Epidermal melanocyte (primary cell): ENCODE measurements around the gene TRIM59.

Source experiments
- DNase-seq: peaks from one replicate; pipeline ENCODE4 v3.0.0; 2011; ENCODE audit warnings: low spot score; ENCODE audit not compliant: insufficient read length

The TRIM59 gene

GRCh38 chr3:160449636-160450598 is at the start of gene TRIM59:
Gene TRIM59, minus strand, starts transcription at chr3:160449786. Its CDS starts 10,603 bp downstream, at chr3:160439183.
- DNase-seq: peak; percentile 91

DNA sequence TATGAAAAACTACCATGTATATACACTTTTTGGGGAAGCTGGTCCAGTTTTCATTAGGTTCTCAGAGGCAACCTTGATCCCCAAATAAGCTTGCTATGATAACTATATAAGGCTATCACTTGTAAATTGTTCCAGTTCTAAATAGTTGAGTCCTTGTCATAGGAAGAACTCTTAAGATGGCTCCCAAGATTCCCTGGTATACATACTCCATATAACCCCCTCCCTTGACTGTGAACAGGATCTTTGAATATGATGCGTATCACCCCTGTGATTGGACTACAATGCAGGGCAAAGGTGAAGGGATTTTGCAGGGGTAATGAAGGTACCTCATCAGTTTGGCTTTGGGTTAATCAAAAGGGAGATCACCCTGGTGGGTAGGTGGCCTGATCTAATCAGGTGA is 48.6 kb upstream of the TRIM59 start:
- DNase-seq: no peak

- no peak for DNase-seq
These were observed 40.6 kb upstream of the TRIM59 start for GRCh38 chr3:160490166-160490565.

- DNase-seq: no peak
These were observed 36.9 kb upstream of the TRIM59 start for GRCh38 chr3:160486459-160486869.

DNA sequence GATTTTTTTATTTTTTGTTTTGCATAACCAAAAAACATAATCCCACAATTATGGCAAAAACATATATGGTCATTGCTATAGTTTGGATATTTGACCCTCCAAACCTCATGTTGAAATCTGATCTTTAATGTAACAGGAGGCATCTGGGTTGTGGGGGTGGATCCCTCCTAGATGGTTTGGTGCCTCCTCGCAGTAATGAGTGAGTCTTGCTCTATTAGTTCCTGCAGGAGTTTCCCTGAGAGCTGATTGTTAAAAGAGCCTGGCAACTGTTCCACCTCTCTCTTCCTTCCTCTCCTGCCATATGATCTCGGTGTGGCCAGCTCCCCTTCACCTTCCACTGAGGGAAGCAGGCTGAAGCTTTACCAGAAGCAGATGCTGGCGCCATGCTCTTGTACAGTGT is 33.2 kb upstream of the TRIM59 start:
- no peak for DNase-seq

- DNase-seq: no peak
These were observed 32.3 kb upstream of the TRIM59 start for GRCh38 chr3:160481856-160482255.

- no peak for DNase-seq
These were observed 31.3 kb upstream of the TRIM59 start for GRCh38 chr3:160480931-160481330.

- DNase-seq: no peak
These were observed 29.8 kb upstream of the TRIM59 start for GRCh38 chr3:160479376-160479775.

DNA sequence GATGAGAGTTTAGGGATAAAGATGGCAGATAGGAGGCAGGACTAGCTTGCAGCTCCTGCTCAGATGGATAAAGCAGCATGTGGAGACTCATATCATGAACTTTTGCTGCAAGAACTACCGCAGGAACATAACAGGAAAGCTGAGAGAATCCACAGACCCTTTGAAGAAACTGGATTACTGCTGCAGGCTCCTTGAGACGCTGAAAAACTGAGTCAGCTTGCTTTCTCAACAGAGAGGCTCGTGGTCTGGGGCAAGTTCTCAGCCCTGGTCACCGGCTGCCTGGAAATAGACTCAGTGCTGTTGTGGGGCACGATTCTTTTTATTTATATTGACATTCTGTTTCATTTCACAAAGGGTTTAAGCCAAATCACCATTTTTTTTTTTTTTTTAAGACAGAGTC is 28.8 kb upstream of the TRIM59 start:
- DNase-seq: no peak

DNA sequence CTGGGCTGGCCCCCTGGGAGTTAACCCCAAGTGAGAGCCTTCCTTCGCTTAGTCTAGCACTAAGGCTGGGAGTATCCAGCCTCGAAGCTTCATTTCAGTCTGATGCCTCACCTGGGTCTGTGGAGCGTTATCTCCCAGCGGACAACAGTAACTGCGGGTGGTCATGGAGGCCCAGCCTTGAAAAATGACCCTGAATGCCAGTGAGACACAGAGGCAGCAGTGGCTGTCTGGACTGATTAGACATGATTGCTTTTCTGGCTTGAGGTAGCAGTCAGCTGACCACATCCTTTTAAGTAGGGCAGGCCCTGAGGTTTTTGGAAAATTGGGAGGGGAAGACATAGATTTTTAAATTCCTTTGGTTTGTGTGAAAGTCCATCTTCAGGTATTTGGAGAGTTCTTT is 28.2 kb upstream of the TRIM59 start:
- no peak for DNase-seq

DNA sequence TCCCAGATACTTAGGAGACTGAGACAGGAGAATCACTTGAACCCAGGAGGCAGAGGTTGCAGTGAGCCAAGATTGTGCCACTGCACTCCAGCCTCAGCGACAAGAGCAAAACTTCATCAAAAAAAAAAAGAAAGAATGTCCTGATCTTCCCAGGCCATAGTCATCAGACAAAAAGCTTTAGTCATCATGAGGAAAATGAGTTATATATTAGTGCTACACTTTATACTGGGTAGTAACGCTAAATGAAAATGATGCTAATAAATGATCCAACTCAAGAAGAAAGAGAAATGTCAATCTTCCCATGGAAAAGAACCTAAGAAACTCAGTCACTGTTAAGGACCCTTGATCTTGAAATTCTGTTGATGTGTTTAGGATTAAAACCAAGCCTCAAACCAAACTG is 26.3 kb upstream of the TRIM59 start:
- no peak for DNase-seq

- no peak for DNase-seq
These were observed 25.6 kb upstream of the TRIM59 start for GRCh38 chr3:160475153-160475552.

- no peak for DNase-seq
These were observed 24.8 kb upstream of the TRIM59 start for GRCh38 chr3:160474416-160474838.

GRCh38 chr3:160473978-160474377 is 24.4 kb upstream of the TRIM59 start:
- peak; percentile 41 for DNase-seq

- DNase-seq: no peak
These were observed 23.6 kb upstream of the TRIM59 start for GRCh38 chr3:160473221-160473620.

- no peak for DNase-seq
These were observed 22.8 kb upstream of the TRIM59 start for GRCh38 chr3:160472344-160472743.

GRCh38 chr3:160471892-160472291 is 22.3 kb upstream of the TRIM59 start:
- no peak for DNase-seq

DNA sequence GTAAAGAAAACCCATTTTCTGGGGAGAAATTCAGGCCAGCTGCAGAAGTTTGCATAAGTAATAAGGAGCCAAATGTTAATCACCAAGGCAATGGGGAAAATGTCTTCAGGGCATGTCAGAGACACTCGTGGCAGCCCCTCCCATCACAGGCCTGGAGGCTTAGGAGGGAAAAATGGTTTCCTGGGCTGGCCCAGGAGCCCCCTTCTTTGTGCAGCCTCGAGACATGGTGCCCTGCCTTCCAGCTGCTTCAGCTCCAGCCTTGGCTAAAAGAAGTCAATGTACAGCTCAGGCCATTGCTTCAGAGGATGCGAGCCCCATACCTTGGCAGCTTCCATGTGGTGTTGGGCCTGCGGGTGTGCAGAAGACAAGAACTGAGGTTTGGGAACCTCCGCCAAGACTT is 20.6 kb upstream of the TRIM59 start:
- DNase-seq: no peak

- no peak for DNase-seq
These were observed 15.4 kb upstream of the TRIM59 start for GRCh38 chr3:160464971-160465370.

GRCh38 chr3:160464321-160464720 is 14.7 kb upstream of the TRIM59 start:
- no peak for DNase-seq

DNA sequence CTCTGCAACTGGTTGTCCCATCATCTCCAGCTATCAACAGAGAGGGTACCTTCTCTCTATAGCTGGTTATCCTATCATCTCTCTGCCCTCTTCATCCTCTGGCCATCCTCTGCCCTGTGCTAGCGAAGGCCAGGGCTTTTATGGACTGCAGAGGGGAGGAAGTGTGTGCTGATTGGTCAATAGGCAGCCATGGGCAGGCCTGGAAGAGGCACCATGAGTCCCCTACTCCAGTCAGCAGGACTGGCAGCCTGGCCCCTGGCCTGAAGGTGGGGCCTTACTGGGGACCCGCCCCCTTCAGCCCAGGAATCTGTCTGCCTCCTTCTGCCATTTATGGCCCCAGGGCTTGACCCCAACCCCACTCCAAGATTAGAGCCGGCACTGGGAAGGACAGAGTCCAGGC is 10.4 kb upstream of the TRIM59 start:
- no peak for DNase-seq

DNA sequence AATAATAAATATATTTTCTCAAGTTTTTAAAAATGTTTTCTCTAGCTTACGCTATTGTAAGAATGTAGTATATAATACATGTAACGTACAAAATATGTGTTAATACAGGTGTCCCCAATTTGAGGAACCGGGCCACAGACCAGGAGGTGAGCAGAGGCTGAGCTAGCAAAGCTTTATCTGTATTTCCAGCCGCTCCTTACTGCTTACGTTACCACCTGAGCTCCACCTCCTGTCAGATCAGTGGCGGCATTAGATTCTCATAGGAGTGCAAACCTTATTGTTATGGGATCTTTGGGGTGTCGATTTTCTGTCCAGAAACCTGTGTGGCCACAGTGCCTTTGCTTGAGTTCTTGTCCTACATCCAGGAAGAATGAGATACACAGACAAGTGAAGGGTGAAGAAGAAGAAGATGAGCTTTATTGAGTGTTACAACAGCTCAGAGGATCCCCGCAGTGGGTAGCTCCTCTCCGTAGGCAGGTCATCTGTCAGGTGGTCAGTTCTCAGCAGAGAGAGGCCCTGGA is 9.9 kb upstream of the TRIM59 start:
- no peak for DNase-seq

- DNase-seq: no peak
These were observed 8.6 kb upstream of the TRIM59 start for GRCh38 chr3:160458151-160458550.
